GM18858 (cell line): ENCODE measurements around the gene NUP93.
A peak's percentile ranks its signal among the peaks of the same experiment; 100 is the strongest.
"Not testable (repeated sequence)": the region's sequence is repeated elsewhere in the genome, so short reads cannot be mapped to it uniquely, and the experiment has no call there.

Source experiments
- ATAC-seq: cut with Tn5 transposase; IDR thresholded peaks from one replicate; pipeline ENCODE4 v1.9.1; 2021; ENCODE audit not compliant: unreplicated experiment

NUP93 gene

GRCh38 chr16:56708525-56709442 is 21.1 kb upstream of the NUP93 start:
- ATAC-seq = no peak

GRCh38 chr16:56709443-56710040 is 20.4 kb upstream of the NUP93 start:
- no peak for ATAC-seq

- no peak for ATAC-seq
Observed at GRCh38 chr16:56710181-56710737, 19.7 kb upstream of the NUP93 start.

GRCh38 chr16:56711862-56712261 is 18.1 kb upstream of the NUP93 start:
- no peak for ATAC-seq

GRCh38 chr16:56713794-56714193 is 16.1 kb upstream of the NUP93 start:
- ATAC-seq = no peak

- no peak for ATAC-seq
Observed at GRCh38 chr16:56715126-56715525, 14.8 kb upstream of the NUP93 start.

- ATAC-seq = no peak
Observed at GRCh38 chr16:56716761-56717160, 13.2 kb upstream of the NUP93 start.

- not testable (repeated sequence) for ATAC-seq
Observed at GRCh38 chr16:56717532-56717931, 12.4 kb upstream of the NUP93 start.

GRCh38 chr16:56722200-56722842 is 7.6 kb upstream of the NUP93 start:
- no peak for ATAC-seq

GRCh38 chr16:56724191-56724590 is 5.7 kb upstream of the NUP93 start:
- no peak for ATAC-seq

GRCh38 chr16:56726283-56726682 is 3.6 kb upstream of the NUP93 start:
- ATAC-seq = no peak

- ATAC-seq = no peak
Observed at GRCh38 chr16:56726926-56727325, 3.0 kb upstream of the NUP93 start.

- no peak for ATAC-seq
Observed at GRCh38 chr16:56728027-56728426, 1.9 kb upstream of the NUP93 start.

- no peak for ATAC-seq
Observed at GRCh38 chr16:56728980-56729734, 772 bp upstream of the NUP93 start.

- ATAC-seq = peak; percentile 57
Observed at GRCh38 chr16:56732366-56732765, 2.4 kb downstream of the NUP93 start.

GRCh38 chr16:56732832-56733231 is 2.9 kb downstream of the NUP93 start:
- ATAC-seq = peak; percentile 35

GRCh38 chr16:56734429-56734828 is 4.5 kb downstream of the NUP93 start:
- ATAC-seq = no peak

GRCh38 chr16:56736476-56736875 is 6.5 kb downstream of the NUP93 start:
- ATAC-seq = no peak

- no peak for ATAC-seq
Observed at GRCh38 chr16:56737539-56737938, 7.6 kb downstream of the NUP93 start.

- no peak for ATAC-seq
Observed at GRCh38 chr16:56738221-56738620, 8.3 kb downstream of the NUP93 start.

- not testable (repeated sequence) for ATAC-seq
Observed at GRCh38 chr16:56739378-56739777, 9.4 kb downstream of the NUP93 start.
